WTC11 (cell line): ENCODE data around the gene TH. TPM values are rescaled to one million over a fixed set of nuclear protein-coding genes. Genes with fewer than 3 reads are reported as not detected.
A peak's percentile ranks its signal among the peaks of the same experiment; 100 is the strongest.
"Not testable (repeated sequence)": the region's sequence is repeated elsewhere in the genome, so short reads cannot be mapped to it uniquely, and the experiment has no call there.

Experiments used
- ATAC-seq: fragments of 200-7000 bp; cut with Tn5 transposase; 2 replicates; pipeline ENCODE4 v1.10.0; 2021; ENCODE audit warnings: mild to moderate bottlenecking, moderate library complexity
- CTCF ChIA-PET: fragments of 300-600 bp; sonication (Branson Sonifier 250); formaldehyde crosslinking; loops from one replicate; lab custom pipeline; 2021; ENCODE audit warnings: antibody characterized with exemption; lab: Charles Lee
- POLR2A ChIA-PET: fragments of 350-600 bp; sonication (Branson Sonifier 250); formaldehyde crosslinking; loops from one replicate; lab custom pipeline; 2021; ENCODE audit warnings: antibody characterized with exemption; lab: Charles Lee
- DNase-seq: peaks from one replicate; pipeline ENCODE4 v3.0.0; 2021; ENCODE audit warnings: low spot score
- H3K27ac Mint-ChIP-seq: 2 replicates; pipeline ENCODE4 v1.8.0; 2021; ENCODE audit warnings: mixed read lengths
- H3K27me3 Mint-ChIP-seq: 2 replicates; pipeline ENCODE4 v1.8.0; 2021; ENCODE audit warnings: low read depth, mild to moderate bottlenecking, moderate library complexity, mixed read lengths
- H3K36me3 Mint-ChIP-seq: 2 replicates; pipeline ENCODE4 v1.8.0; 2021; ENCODE audit warnings: mixed read lengths
- H3K4me1 Mint-ChIP-seq: 2 replicates; pipeline ENCODE4 v1.8.0; 2022; ENCODE audit warnings: mixed read lengths
- H3K4me3 Mint-ChIP-seq: 2 replicates; pipeline ENCODE4 v1.8.0; 2021; ENCODE audit warnings: mild to moderate bottlenecking, moderate library complexity, mixed read lengths
- H3K9me3 Mint-ChIP-seq: 2 replicates; pipeline ENCODE4 v1.8.0; 2021; ENCODE audit warnings: mixed read lengths
- E2F5 ChIP-seq: sonication (generic); formaldehyde crosslinking; IDR thresholded peaks from 2 replicates; pipeline ENCODE4 v1.8.1; 2022; ENCODE audit warnings: mild to moderate bottlenecking, moderate library complexity, missing genetic modification reagents
- ETV6 ChIP-seq: sonication (generic); formaldehyde crosslinking; IDR thresholded peaks from 2 replicates; pipeline ENCODE4 v1.8.1; 2022; ENCODE audit warnings: mild to moderate bottlenecking, missing genetic modification reagents
- GABPB1 ChIP-seq: sonication (generic); formaldehyde crosslinking; IDR thresholded peaks from 2 replicates; pipeline ENCODE4 v1.8.1; 2023; ENCODE audit warnings: mild to moderate bottlenecking, missing genetic modification reagents
- GTF2I ChIP-seq: fragments of 250-450 bp; sonication (Bioruptor Pico); conservative IDR thresholded peaks from 2 replicates; pipeline ENCODE4 v1.4.0; 2021; ENCODE audit warnings: mild to moderate bottlenecking
- HMGXB4 ChIP-seq: sonication (generic); formaldehyde crosslinking; IDR thresholded peaks from 2 replicates; pipeline ENCODE4 v1.8.1; 2023; ENCODE audit warnings: mild to moderate bottlenecking, moderate library complexity, missing genetic modification reagents
- IRF2 ChIP-seq: sonication (generic); formaldehyde crosslinking; IDR thresholded peaks from 2 replicates; pipeline ENCODE4 v1.8.0; 2022; ENCODE audit warnings: low read depth, missing genetic modification reagents, borderline replicate concordance
- NR1H2 ChIP-seq: sonication (generic); formaldehyde crosslinking; IDR thresholded peaks from 2 replicates; pipeline ENCODE4 v1.9.0; 2021; ENCODE audit warnings: mild to moderate bottlenecking, moderate library complexity, missing genetic modification reagents
- NR2C2 ChIP-seq: sonication (generic); formaldehyde crosslinking; IDR thresholded peaks from 2 replicates; pipeline ENCODE4 v1.8.0; 2022; ENCODE audit warnings: mild to moderate bottlenecking, missing genetic modification reagents
- TCF7 ChIP-seq: sonication (generic); formaldehyde crosslinking; IDR thresholded peaks from 2 replicates; pipeline ENCODE4 v1.8.0; 2022; ENCODE audit warnings: mild to moderate bottlenecking, low read depth, missing genetic modification reagents, moderate library complexity
- TEAD1 ChIP-seq: sonication (generic); formaldehyde crosslinking; IDR thresholded peaks from 2 replicates; pipeline ENCODE4 v1.8.0; 2022; ENCODE audit warnings: mild to moderate bottlenecking, missing genetic modification reagents
- ZNF317 ChIP-seq: sonication (generic); formaldehyde crosslinking; IDR thresholded peaks from 2 replicates; pipeline ENCODE4 v1.8.1; 2023; ENCODE audit warnings: low read depth, mild to moderate bottlenecking, moderate library complexity, missing genetic modification reagents, borderline replicate concordance
- ZNF416 ChIP-seq: fragments of 250-450 bp; sonication (Bioruptor Pico); IDR thresholded peaks from 2 replicates; pipeline ENCODE4 v1.9.0; 2021; ENCODE audit warnings: mild to moderate bottlenecking, inconsistent platforms
- ZNF671 ChIP-seq: fragments of 250-450 bp; sonication (Bioruptor Pico); IDR thresholded peaks from 2 replicates; pipeline ENCODE4 v1.8.0; 2021; ENCODE audit warnings: mild to moderate bottlenecking
- total RNA-seq: library from RNA; stranded (reverse); gene quantifications from 3 replicates; pipeline ENCODE4 v1.2.3, GENCODE V29; 2021
- TF ChIP-seq, protein P1 (sequence below): fragments of 250-450 bp; sonication (Bioruptor Pico); IDR thresholded peaks from 2 replicates; pipeline ENCODE4 v1.9.0; 2021; ENCODE audit warnings: mild to moderate bottlenecking
- TF ChIP-seq, protein P2 (sequence below): sonication (generic); formaldehyde crosslinking; IDR thresholded peaks from 2 replicates; pipeline ENCODE4 v1.8.0; 2022; ENCODE audit warnings: mild to moderate bottlenecking, missing genetic modification reagents

Gene TH
- total RNA-seq, 1 experiment from 2014 or later = not detected

DNA sequence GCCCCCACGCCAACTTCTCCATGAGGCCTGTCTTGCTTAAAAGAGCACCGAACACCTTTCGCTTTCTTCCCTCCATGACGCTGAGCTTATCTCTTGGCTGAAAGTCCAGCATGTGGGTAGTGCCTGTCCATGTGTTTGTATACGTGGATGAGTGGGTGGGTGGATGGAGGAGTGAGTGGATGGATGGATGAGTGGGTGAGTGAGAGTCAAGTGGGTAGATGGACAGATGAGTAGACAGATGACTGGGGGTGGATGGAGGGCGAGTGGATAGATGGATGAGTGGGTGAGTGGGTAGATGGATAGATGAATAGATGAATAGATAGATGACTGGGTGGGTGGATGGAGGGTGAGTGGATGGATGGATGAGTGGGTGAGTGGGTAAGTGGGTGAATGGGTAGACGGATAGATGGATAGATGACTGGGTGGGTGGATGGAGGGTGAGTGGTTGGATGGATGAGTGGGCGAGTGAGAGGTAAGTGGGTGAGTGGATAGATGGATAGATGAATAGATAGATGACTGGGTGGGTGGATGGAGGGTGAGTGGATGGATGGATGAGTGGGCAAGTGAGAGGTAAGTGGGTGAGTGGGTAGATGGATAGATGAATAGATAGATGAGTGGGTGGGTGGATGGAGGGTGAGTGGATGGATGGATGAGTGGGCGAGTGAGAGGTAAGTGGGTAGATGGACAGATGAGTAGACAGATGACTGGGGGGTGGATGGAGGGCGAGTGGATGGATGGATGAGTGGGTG lies 46.7 kb downstream of the TH start:
- DNase-seq, POLR2A ChIA-PET, H3K4me1 Mint-ChIP-seq, H3K9me3 Mint-ChIP-seq, H3K27me3 Mint-ChIP-seq, H3K27ac Mint-ChIP-seq, H3K36me3 Mint-ChIP-seq, ATAC-seq, H3K4me3 Mint-ChIP-seq: not testable (repeated sequence)
- CTCF ChIA-PET = interaction anchor here (0.9 kb wide), 1 partner anchor 87 kb away, joined by 3 read pairs; no protein-coding TSS in a partner anchor

GRCh38 chr11:2123628-2123960 lies 48.0 kb downstream of the TH start:
- ChIA-PET CTCF (interaction anchor here (0.9 to 1.4 kb wide), 3 partner anchors 16 to 471 kb away, joined by 3 read pairs; no protein-coding TSS in a partner anchor), POLR2A (no interaction called here)
- Mint-ChIP-seq H3K27me3 (no peaks in the 10 kb centered on the region; the same call in none of the 2 replicates), H3K9me3 (no peaks in the 10 kb centered on the region), H3K36me3 (no peaks in the 10 kb centered on the region), H3K27ac (no peak overlapping the region), H3K4me3 (no peak overlapping the region), H3K4me1 (no peaks in the 10 kb centered on the region; the same call in 1 of the 2 replicates)
- TF ChIP-seq GABPB1 (CRISPR knock-in tag) (no peak), NR1H2 (CRISPR knock-in tag) (no peak)
- TF ChIP-seq, protein P1, sequence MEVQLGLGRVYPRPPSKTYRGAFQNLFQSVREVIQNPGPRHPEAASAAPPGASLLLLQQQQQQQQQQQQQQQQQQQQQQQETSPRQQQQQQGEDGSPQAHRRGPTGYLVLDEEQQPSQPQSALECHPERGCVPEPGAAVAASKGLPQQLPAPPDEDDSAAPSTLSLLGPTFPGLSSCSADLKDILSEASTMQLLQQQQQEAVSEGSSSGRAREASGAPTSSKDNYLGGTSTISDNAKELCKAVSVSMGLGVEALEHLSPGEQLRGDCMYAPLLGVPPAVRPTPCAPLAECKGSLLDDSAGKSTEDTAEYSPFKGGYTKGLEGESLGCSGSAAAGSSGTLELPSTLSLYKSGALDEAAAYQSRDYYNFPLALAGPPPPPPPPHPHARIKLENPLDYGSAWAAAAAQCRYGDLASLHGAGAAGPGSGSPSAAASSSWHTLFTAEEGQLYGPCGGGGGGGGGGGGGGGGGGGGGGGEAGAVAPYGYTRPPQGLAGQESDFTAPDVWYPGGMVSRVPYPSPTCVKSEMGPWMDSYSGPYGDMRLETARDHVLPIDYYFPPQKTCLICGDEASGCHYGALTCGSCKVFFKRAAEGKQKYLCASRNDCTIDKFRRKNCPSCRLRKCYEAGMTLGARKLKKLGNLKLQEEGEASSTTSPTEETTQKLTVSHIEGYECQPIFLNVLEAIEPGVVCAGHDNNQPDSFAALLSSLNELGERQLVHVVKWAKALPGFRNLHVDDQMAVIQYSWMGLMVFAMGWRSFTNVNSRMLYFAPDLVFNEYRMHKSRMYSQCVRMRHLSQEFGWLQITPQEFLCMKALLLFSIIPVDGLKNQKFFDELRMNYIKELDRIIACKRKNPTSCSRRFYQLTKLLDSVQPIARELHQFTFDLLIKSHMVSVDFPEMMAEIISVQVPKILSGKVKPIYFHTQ = no peak
- ATAC-seq = no peak
- no peak for DNase-seq

GRCh38 chr11:2122907-2123627 lies 48.5 kb downstream of the TH start:
- TF ChIP-seq IRF2 (CRISPR knock-in tag) (no peak), TEAD1 (CRISPR knock-in tag) (no peak), E2F5 (CRISPR knock-in tag) (no peak), TCF7 (no peak)
- TF ChIP-seq, protein P2, sequence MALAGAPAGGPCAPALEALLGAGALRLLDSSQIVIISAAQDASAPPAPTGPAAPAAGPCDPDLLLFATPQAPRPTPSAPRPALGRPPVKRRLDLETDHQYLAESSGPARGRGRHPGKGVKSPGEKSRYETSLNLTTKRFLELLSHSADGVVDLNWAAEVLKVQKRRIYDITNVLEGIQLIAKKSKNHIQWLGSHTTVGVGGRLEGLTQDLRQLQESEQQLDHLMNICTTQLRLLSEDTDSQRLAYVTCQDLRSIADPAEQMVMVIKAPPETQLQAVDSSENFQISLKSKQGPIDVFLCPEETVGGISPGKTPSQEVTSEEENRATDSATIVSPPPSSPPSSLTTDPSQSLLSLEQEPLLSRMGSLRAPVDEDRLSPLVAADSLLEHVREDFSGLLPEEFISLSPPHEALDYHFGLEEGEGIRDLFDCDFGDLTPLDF = no peak
- H3K27ac Mint-ChIP-seq = no peak overlapping the region
- no peaks in the 10 kb centered on the region; the same call in 1 of the 2 replicates for H3K4me1 Mint-ChIP-seq
- no peak for DNase-seq
- ATAC-seq = no peak
- H3K27me3 Mint-ChIP-seq = peaks cover 4% of the 10 kb centered on the region
- CTCF ChIA-PET = interaction anchor here (0.6 to 1.4 kb wide), 10 partner anchors 14 to 528 kb away, joined by 3 to 7 read pairs (median 3); no protein-coding TSS in a partner anchor
- POLR2A ChIA-PET = no interaction called here
- H3K36me3 Mint-ChIP-seq = no peaks in the 10 kb centered on the region
- no peak overlapping the region for H3K4me3 Mint-ChIP-seq
- peaks cover 4% of the 10 kb centered on the region for H3K9me3 Mint-ChIP-seq

DNA sequence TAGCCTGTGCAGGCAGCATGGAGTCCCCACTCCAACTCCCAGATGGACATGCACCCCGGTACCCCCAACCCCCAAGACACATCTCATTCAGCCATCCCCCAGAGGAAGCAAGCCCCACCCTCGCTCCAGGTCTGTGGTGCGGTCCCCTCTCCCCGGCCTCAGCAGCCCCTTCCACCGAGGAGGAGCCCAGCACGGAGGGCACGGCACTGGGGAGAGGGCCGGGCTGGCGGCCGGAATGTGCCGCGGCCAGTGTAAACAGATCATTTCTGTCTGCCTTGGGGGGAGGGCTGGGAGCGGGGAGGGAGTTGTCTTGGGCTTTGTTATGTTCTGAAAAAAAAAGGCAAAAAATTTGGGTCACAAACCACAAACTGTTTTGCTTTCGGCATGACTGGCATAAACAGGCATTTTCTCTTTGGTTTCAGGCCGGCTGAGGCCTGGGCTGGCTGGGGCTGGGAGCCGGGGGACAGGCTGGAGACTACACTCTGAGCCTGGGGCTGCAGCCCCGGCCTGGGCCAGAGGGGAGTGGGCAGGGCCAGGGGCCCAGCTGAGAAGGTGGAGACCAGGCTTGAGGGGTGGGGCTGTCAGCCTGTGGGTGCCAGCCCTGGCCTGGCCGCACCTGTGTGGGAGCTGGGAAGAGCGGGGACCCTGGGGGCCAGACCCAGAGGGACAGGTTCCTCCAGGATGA lies 49.3 kb downstream of the TH start:
- Mint-ChIP-seq H3K36me3 (peaks cover 5% of the 10 kb centered on the region; the same call in 1 of the 2 replicates), H3K9me3 (peaks cover 11% of the 10 kb centered on the region), H3K27ac (no peak overlapping the region), H3K27me3 (peaks cover 7% of the 10 kb centered on the region), H3K4me1 (no peaks in the 10 kb centered on the region; the same call in 1 of the 2 replicates), H3K4me3 (no peak overlapping the region)
- ATAC-seq = peak; percentile 59
- no peak for DNase-seq
- CTCF ChIA-PET = interaction anchor here (0.6 to 1.4 kb wide), 10 partner anchors 14 to 527 kb away, joined by 3 to 7 read pairs (median 3); no protein-coding TSS in a partner anchor
- POLR2A ChIA-PET = no interaction called here
- no peak for TF ChIP-seq ETV6
- TF ChIP-seq NR2C2 (CRISPR knock-in tag) = no peak
- TF ChIP-seq ZNF416 (CRISPR knock-in tag) = no peak
- no peak for TF ChIP-seq ZNF671 (CRISPR knock-in tag)
- TF ChIP-seq HMGXB4 = no peak
- no peak for TF ChIP-seq E2F5 (CRISPR knock-in tag)
- TF ChIP-seq ZNF317 (CRISPR knock-in tag) = no peak
- no peak for TF ChIP-seq GTF2I (CRISPR knock-in tag)
